Measurements from ENCODE around the gene SMARCAD1. TPM values are rescaled to one million over a fixed set of nuclear protein-coding genes. Genes with fewer than 3 reads are reported as not detected.

Gene SMARCAD1
- polyA plus RNA-seq, 4 donors = 52.5 to 70.8 (median 60.1) TPM

DNA sequence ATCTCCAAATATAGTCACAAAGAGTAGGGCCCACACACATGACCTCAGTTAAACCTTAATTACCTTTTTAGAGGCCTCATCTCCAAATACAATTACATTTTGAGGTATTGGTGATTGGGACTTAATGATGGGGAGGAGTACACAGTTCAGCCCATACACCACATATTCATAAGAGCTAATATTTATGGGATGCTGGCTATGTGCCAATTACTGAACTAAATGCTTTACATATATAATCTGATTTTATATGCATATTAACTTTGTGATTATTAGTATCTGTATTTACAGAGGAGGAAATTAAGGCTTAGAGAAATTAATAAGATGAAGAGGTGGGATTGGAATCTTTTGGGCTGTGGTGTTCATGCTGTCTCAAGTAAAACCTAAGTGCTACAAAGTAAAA, 17.8 kb downstream of the SMARCAD1 start:
- no peak for DNase-seq (ENCODE audit: low read depth in 4 of 4, low spot score in 3 of 4)

DNA sequence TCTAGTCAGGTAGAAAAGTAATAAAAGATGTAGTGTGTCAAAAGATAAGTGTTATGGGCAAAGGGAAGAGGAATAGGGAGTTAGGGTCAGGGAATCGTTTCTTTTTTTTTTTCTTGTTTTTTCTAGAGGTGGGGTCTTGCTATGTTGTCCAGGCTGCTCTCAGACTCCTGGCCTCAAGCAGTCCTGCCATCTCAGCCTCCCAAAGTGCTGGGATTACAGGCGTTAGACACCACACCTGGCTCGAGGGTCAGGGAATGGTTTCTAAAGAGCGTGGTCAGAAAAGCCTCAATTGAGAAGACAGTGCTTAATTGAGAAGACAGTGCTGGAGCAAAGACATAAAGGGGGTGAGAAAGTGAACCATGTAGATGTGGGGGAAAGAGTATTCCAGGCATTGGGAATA, 19.1 kb downstream of the SMARCAD1 start:
- DNase-seq (ENCODE audit: low read depth in 4 of 4, low spot score in 3 of 4) = no peak

DNA sequence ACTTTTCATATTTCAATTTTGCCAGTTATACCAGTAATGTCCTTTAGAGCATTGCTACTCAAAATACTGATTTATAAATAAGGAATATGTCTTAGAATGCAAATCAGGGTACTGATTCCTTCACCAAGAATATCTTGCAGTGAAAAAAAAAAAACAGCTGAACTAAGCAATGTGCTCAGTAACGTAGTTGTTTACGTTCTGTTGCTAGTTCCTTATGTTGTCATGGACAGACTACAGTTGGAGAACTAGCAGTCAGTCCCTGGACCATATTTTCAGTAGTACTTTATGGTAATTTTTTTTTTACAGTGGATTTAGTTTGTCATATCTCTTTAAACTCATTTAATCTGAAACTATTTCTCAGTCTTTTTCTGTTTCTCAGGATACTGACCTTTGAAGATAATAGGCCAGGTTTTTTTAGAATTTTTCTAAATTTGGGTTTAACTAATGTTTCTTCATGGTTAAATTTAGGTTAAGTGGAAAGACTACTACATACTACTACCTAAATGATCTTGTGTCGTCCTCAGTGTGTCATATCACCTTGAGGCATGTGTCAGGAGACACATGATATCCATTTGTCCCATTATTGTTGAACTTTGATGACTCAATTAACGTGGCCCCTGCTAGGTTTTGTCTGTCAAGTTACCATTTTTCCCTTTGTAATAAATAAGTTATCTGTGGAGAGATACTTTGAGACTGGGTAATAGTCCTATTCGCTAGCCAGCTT, 21.0 kb downstream of the SMARCAD1 start:
- DNase-seq (ENCODE audit: low read depth in 4 of 4, low spot score in 3 of 4) = no peak

DNA sequence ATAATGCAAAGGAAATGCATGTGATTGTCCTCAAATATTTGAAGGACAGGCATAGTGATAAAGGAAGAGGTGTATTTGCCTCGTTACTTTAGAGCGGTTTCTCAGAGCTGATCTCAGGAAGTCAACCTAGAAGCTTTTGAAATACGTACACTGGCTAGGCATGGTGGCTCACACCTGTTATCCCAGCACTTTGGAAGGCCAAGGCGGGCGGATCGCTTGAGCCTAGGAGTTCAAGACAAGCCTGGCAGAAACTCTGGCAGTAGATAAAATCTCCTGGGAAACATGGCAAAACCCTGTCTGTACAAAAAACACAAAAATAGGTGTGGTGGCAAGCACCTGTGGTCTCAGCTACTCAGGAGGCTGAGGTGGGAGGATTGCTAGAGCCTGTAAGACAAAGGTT, 24.9 kb downstream of the SMARCAD1 start:
- no peak for DNase-seq (ENCODE audit: low read depth in 4 of 4, low spot score in 3 of 4)

DNA sequence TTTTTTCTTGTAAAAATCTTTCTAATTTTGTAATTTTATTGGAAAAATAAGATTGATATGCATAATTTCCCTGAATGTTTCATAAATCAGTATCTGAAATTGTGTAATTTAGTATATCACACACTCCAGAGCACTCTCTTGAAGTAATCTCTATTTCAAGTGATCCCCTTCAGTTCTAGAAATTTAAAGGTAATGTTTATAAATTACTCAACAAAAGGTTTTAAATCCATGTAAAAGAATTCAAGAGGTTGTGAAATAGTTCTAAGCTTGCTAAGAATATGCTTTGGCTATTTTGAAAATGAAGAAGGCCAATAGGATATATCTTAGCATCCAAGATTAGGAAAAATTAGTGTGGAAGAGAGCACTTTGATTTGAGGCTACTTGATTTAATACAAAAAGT, 28.2 kb downstream of the SMARCAD1 start:
- DNase-seq (ENCODE audit: low read depth in 4 of 4, low spot score in 3 of 4) = no peak

DNA sequence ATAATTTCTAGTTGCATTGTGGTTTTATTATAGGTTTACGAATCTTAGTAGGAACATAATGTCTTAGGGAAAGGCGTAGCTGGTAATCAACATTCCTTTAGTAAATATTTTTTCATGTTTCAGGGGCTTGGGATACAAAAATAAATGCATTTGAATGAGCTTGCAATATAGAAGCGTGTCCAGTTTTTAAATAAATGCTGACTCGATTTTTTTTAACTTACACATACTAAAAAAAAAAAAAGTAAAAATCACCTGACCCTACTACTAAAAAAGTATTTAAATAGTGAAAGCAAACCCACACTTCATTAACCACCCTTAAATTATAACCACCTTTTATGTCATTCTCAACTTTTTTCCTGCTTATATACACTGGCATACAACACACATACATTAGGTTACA, 29.6 kb downstream of the SMARCAD1 start:
- DNase-seq (ENCODE audit: low read depth in 4 of 4, low spot score in 3 of 4) = no peak

DNA sequence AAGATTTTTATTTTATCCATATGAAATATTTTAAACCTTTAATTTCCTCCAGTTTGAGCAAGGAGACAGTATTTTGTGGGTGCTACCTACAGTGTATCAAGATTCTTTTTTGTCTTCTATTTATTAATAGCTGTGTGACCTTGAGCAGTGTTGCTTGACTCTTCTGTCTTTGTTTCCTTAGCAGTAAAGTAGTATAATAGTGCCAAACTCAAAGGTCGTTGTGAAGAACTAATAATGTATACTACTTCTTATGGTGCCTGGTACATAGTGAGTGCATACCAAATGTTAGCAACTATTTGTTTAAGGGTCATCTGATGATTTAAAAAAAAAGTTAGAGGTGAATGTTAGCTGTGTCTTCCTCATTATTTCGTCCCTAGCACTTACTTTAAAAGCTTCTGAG, 30.5 kb downstream of the SMARCAD1 start:
- DNase-seq (ENCODE audit: low read depth in 4 of 4, low spot score in 3 of 4) = no peak

DNA sequence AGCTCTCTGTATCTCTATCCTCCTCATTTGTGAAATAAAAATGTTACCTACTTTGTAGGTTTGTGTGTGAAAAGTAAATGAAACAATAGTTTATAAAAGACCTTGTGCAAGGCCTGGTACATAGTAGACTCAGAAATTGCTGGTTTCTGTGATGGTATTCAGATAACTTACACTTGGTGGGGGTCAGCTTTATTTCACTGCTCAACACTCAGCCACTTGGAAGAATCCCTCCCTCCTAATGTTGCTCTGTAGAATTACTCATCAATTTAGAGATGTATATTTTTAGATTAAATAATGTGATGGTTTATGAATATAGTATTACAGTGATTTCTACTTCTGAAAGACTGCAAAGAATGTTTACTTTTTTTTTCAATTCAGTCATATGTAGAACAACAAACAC, 32.7 kb downstream of the SMARCAD1 start:
- DNase-seq (ENCODE audit: low read depth in 4 of 4, low spot score in 3 of 4) = no peak

DNA sequence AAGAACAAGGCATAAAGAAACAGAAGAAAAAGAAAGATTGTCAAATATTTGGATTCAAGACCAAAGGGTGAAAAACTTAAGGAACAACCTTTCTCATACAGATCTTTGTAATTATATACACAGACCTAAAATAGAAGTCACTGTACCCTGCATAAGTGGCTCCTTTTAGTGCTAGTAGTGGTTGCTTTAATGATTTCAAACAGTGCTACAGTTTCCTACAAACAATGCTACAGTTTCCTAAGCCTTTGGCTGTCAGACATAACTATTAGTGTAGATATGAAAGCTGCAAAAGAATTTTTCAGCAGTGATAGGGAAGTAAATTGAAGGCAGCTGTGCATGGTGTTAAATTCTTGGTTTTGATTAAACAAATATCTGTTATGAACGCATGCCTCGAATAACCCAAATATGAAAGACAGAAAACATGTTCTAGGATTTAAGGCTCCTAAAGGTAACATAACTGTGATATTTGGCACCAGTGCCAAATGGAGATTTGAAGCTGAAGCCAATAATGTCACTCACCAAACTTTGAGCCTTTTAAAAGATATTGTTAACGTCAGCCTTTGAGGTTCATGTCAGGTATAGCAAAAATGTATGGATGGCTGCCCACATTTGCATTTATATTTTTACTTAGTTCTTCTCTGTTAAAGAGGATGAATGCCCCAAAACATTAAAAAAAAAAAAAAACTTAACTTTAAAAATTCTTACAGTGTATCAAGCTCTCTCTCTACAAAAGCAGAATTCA, 36.6 kb downstream of the SMARCAD1 start:
- DNase-seq (ENCODE audit: low read depth in 4 of 4, low spot score in 3 of 4) = no peak

DNA sequence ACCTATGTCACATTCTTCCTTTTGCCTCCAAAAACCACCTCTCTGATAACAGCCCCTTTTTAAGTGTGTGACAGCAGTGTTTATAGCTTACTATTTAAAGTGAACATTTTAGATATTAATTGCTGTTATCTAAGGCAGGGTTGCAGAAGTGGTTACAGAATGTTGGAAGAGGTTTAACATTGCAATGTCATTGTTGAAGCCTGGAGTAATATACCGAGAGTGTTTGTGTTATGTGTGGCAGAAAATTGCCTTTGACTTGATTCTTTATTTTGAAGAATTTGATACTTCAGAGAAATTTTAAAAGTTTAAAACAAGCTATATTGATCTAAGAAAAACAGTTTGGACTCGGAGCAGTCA, 37.1 kb downstream of the SMARCAD1 start:
- no peak for DNase-seq (ENCODE audit: low read depth in 4 of 4, low spot score in 3 of 4)

DNA sequence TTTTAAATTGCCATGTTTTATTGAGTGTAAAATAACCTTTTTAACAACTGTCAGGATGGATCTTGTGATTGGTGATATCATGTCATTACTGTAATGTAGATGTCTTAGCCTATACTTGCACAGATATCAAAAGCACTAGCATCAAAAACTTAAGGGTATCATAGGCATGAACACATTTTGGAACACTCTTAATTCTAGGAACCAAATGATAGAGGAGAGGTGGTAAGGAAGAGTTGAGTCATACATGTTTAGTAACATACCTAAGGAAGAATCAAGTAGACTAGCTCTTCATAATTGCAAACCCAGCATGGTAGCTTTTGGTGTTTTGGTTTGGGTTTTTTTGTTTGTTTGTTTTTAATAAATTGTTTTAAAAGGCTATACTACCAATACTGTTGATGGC, 43.4 kb downstream of the SMARCAD1 start:
- DNase-seq (ENCODE audit: low read depth in 4 of 4, low spot score in 3 of 4) = no peak

DNA sequence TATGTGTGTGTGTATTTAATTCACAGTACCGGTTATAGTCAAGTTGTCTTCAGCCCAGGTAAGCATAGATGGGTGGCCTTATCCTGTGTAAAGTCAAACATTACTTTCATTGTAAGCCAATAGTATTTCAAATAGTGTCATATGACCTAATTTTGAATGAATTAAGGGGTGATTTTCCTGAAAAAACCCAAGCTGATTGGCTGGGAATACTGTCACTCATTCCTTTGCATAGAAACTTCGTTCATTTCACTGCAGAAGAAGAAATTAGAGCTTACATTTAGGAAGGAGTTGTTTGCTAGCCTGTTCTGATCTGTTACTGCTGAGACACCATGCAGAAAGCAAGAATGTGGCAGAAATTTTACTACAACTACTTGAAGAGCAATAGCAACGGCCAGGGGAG, 45.4 kb downstream of the SMARCAD1 start:
- DNase-seq (ENCODE audit: low read depth in 4 of 4, low spot score in 3 of 4) = no peak

DNA sequence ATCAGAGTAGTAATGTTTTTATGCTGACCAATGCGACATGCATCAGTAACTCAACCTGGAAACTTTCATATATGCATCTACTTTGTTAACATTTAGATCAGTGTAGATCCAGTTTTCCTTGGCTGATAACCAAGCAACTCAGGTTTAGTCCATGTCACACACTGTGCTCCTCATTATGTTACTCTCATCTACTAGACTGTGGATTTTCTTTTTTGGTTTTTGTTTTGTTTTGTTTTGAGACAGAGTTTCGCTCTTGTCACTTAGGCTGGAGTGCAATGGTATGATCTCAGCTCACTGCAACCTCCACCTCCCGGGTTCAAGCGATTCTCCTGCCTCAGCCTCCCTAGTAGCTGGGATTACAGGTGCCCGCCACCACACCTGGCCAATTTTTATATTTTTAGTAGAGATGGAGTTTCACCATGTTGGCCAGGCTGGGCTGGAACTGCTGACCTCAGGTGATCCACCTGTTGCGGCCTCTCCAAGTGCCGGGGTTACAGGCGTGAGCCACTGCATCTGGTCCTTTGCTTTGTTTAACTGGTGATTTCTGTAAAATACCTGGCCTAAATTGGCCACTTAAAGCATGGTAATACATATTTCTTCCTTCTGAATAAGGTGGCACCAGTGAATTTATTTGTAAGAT, 48.6 kb downstream of the SMARCAD1 start:
- no peak for DNase-seq (ENCODE audit: low read depth in 4 of 4, low spot score in 3 of 4)

DNA sequence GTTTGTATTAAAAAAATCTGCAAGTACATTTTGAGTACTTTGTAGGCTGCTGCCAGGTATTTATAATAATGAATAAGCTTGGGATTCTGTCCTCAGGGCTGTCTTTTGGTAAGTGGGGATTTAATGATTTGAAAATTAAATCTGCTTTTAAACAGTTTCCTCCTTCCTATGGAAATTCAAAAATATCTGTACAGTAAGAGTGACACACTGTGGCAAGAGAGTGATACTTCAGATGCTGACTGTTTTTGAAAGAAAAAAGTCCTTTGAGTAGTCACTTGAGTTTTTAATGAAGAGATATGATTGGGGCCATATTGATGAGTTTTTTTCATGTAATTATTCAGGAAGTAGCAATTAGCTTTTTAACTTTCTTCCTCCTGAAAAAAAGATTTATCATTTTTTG, 49.2 kb downstream of the SMARCAD1 start:
- no peak for DNase-seq (ENCODE audit: low read depth in 4 of 4, low spot score in 3 of 4)

DNA sequence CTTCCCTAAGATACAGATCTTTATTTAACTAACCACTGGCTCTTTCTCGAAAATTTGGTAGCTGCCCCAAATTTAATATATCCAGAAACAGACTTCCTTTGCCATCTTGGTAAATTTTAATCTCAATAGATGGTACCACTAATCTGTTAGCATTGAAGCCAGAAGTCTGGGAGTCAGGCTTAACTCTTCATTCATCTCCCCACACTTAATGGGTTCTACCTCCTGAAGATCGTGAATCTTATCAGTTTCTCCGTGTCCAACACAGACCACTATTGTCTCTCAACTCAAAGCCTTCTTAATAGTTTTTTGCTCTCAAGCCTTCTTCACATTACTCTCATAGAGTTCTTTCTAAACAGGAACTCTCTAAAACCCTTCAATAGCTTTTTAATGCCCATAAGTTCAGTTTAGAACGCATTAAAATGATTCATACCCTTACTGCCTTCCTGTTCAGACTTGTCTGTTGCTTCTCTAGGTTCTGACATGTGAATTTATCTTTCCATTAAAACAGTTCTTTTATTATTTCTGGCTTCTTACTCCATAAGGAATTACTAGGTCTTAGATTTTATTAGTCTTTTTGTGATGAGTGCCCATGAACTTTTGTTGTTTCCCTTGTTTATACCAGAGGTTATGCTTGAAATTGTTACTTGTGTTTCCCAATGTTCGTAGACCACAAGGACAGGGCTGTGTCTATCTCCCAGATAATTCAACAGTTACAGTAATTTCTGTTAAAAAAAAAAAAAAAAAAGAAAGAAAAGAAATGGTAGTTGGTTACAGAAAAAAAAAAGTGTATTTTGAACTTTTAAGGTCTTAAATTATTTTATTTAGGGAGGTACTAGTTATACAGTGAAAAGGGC, 54.7 kb downstream of the SMARCAD1 start:
- DNase-seq (ENCODE audit: low read depth in 4 of 4, low spot score in 3 of 4) = no peak

DNA sequence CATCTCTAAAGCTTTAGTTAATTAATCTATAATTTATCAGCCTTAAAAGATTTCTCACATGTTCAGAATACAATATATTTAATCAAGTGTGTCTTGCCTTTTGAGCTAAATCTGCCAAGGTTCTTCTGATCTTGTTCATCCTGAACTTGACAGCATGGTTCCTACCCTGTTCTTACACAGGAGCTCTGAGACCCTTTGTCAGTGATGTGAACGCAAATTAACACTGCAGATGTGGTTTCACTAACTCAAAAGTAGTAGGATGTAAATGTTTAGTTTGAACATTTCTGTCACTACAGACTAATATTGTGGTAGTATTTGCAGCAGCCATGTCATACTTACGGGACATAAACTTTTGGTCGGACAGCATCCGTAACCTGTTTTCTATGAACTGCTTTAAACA, 59.4 kb downstream of the SMARCAD1 start:
- no peak for DNase-seq (ENCODE audit: low read depth in 4 of 4, low spot score in 3 of 4)

DNA sequence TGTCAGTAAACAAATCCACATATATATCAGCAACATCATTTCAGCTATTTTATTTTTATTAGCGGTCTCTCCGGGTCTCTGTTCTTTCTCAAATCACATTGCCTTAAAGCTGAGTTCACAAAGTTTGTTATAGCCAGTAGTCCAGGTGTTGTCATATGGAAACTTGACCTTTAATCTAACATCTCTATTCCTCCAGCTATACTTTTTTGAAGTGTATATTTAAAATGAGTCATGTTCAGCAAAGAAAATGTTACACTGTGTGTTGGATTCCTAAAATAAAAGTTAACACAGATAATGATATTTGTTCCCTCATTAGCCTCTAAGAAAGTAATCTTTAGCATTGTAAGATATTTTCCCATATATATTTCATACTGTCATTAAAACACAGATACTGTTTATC, 63.6 kb downstream of the SMARCAD1 start:
- no peak for DNase-seq (ENCODE audit: low read depth in 4 of 4, low spot score in 3 of 4)

DNA sequence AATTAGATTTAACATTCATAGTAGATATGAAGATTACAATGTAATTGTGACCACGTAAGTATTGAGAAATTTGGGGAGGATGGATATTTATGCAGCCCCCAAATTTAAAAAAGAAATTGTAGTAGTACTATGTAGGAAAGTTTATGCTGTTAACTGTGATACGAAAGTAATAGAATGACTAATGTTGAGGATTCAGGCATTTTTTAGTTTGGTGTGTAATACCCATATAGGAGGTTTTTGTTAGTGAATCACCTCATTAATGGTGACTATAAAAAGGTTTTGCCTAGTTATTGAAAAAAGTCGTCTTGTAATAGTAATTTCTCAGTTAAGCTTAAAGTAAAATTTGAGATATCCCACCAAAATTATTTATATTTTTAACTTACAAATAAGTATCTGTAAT, 67.2 kb downstream of the SMARCAD1 start:
- no peak for DNase-seq (ENCODE audit: low read depth in 4 of 4, low spot score in 3 of 4)

DNA sequence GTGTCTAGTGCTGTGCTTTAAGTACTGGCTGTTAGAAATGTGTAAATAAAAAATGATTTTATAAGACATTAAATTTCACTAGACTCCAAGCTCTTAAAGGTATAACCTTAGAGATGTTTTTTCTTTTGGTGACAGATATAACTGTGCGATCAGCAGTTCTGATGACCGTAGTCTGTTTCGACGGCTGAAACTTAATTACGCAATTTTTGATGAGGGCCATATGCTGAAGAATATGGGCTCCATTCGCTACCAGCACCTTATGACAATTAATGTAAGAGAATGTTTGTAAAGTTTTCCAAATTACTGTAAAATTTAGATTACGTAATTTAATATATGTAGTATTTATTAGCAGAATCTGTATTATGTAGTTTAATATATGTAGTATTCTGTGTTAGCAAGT, 68.5 kb downstream of the SMARCAD1 start:
- no peak for DNase-seq (ENCODE audit: low read depth in 4 of 4, low spot score in 3 of 4)

DNA sequence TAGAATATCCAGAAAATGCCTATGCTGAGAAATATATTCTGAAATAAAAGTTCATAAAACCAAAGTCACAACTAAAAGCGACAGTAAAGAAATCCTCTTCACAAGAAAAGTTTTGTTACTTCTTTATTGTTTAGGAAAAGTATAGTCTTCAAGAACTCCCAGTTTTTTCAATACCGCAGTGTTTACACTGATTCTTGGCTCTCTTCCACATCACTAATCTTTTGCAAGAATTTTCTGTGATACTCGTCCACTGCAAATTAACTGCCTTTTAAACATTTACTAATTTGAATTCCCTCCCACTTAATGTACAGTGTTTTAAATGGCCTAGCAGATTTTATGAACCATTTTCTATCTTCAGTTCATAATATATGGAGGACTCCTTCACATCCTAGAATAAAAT, 69.9 kb downstream of the SMARCAD1 start:
- no peak for DNase-seq (ENCODE audit: low read depth in 4 of 4, low spot score in 3 of 4)

DNA sequence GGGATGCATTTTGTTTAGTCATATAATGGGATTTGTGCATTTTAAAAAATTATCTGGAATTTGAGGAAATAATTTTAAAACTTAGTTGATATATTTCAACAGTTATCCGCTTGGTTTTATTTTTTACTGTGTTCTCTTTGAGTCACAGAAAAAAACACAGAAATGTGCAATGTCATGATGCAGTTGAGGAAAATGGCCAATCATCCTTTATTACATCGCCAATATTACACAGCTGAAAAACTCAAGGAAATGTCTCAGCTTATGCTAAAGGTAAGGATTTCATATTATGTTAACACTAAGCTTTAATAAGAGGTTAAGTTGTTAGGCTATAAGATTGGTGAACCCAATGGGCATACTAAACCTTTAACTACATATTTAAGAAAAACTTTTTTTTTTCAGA, 71.1 kb downstream of the SMARCAD1 start:
- DNase-seq (ENCODE audit: low read depth in 4 of 4, low spot score in 3 of 4) = no peak

Measured in left renal pelvis (tissue), 4 donors.